IMR-90 (cell line): Measurements from ENCODE around the gene ZMIZ1. TPM values are rescaled to one million over a fixed set of nuclear protein-coding genes. Genes with fewer than 3 reads are reported as not detected.

ENCODE experiments used
- ATAC-seq: fragments of 200-7000 bp; cut with Tn5 transposase; 2 replicates; pipeline ENCODE4 v1.9.1; 2020; ENCODE audit warnings: low read depth, mild to moderate bottlenecking, moderate library complexity
- BruUV-seq: library from RNA; stranded (reverse); fragments of 400-500 nt; replicated peaks from 2 replicates; lab custom pipeline; 2021; lab: Mats Ljungman, UMichigan
- CTCF ChIA-PET: fragments of 300-600 bp; formaldehyde crosslinking; extraction: SDS; loops from one replicate; lab custom pipeline; 2021; ENCODE audit warnings: antibody characterized with exemption; lab: Yijun Ruan, JAX
- POLR2A ChIA-PET: fragments of 300-600 bp; sonication (Branson Sonifier 250); formaldehyde crosslinking; loops from one replicate; lab custom pipeline; 2022; ENCODE audit warnings: antibody characterized with exemption; ENCODE audit not compliant: unreplicated experiment; lab: Charles Lee
- DNase-seq: peaks from one replicate; pipeline ENCODE4 v3.0.0; 2013
- H2AFZ ChIP-seq: replicated peaks from 2 replicates; pipeline ENCODE3; 2013; ENCODE audit warnings: low read length, mild to moderate bottlenecking; ENCODE audit not compliant: poor library complexity
- H2AK5ac ChIP-seq: 2 replicates; pipeline ENCODE4 v1.6.1; 2013; ENCODE audit warnings: low read depth, low read length, inconsistent platforms
- H2AK9ac ChIP-seq: replicated peaks from 2 replicates; pipeline ENCODE3; 2013; ENCODE audit warnings: mild to moderate bottlenecking, low read depth, low read length, moderate library complexity; ENCODE audit not compliant: poor library complexity
- H2BK120ac ChIP-seq: 2 replicates; pipeline ENCODE4 v1.6.1; 2013; ENCODE audit warnings: low read depth, low read length, inconsistent platforms
- H2BK15ac ChIP-seq: 3 replicates; pipeline ENCODE4 v1.6.1; 2013; ENCODE audit warnings: low read depth, low read length, inconsistent platforms
- H2BK20ac ChIP-seq: 2 replicates; pipeline ENCODE4 v1.6.1; 2013; ENCODE audit warnings: low read depth, mild to moderate bottlenecking, inconsistent platforms, low read length, moderate library complexity
- H2BK5ac ChIP-seq: 2 replicates; pipeline ENCODE4 v1.6.1; 2013; ENCODE audit warnings: mild to moderate bottlenecking, low read depth, low read length, inconsistent platforms; ENCODE audit not compliant: poor library complexity, severe bottlenecking
- H3K14ac ChIP-seq: replicated peaks from 2 replicates; pipeline ENCODE4 v1.6.1; 2013; ENCODE audit warnings: low read depth, low read length, inconsistent platforms
- H3K18ac ChIP-seq: 2 replicates; pipeline ENCODE4 v1.6.1; 2013; ENCODE audit warnings: low read depth, low read length, control low read depth
- H3K23ac ChIP-seq: 2 replicates; pipeline ENCODE4 v1.6.1; 2013; ENCODE audit warnings: low read depth, low read length, inconsistent platforms
- H3K27ac ChIP-seq: 2 replicates; pipeline ENCODE4 v1.5.1; 2013; ENCODE audit warnings: mild to moderate bottlenecking, control low read depth, low read length; ENCODE audit not compliant: insufficient read depth
- H3K27me3 ChIP-seq: 2 replicates; pipeline ENCODE4 v1.6.1; 2013; ENCODE audit warnings: low read length; ENCODE audit not compliant: control insufficient read depth, insufficient read depth
- H3K36me3 ChIP-seq: 2 replicates; pipeline ENCODE4 v1.6.1; 2013; ENCODE audit warnings: low read length, mixed read lengths; ENCODE audit not compliant: control insufficient read depth, insufficient read depth
- H3K4ac ChIP-seq: 2 replicates; pipeline ENCODE4 v1.6.1; 2013; ENCODE audit warnings: low read depth, low read length, inconsistent platforms
- H3K4me1 ChIP-seq: 2 replicates; pipeline ENCODE4 v1.6.1; 2013; ENCODE audit warnings: low read length, mixed read lengths; ENCODE audit not compliant: control insufficient read depth, insufficient read depth
- H3K4me2 ChIP-seq: 2 replicates; pipeline ENCODE4 v1.6.1; 2013; ENCODE audit warnings: low read depth, mild to moderate bottlenecking, control low read depth, low read length, moderate library complexity
- H3K4me3 ChIP-seq: 2 replicates; pipeline ENCODE4 v1.5.1; 2013; ENCODE audit warnings: low read depth, mild to moderate bottlenecking, control low read depth, low read length, moderate library complexity; ENCODE audit not compliant: insufficient read depth
- H3K56ac ChIP-seq: 2 replicates; pipeline ENCODE4 v1.6.1; 2013; ENCODE audit warnings: low read length, inconsistent platforms; ENCODE audit not compliant: insufficient read depth; ENCODE audit errors: extremely low read depth
- H3K79me1 ChIP-seq, 2 experiments: 2 replicates each; pipeline ENCODE4 v1.6.1; 2013; ENCODE audit warnings: low read length in 2 of 2, inconsistent platforms in 1 of 2, low read depth in 1 of 2
- H3K9ac ChIP-seq: 2 replicates; pipeline ENCODE4 v1.6.1; 2013; ENCODE audit warnings: low read depth, low read length, control low read depth
- H3K9me1 ChIP-seq: 2 replicates; pipeline ENCODE4 v1.6.1; 2013; ENCODE audit warnings: low read length, inconsistent platforms; ENCODE audit not compliant: insufficient read depth
- H3K9me3 ChIP-seq: 2 replicates; pipeline ENCODE4 v1.6.1; 2013; ENCODE audit warnings: low read length; ENCODE audit not compliant: control insufficient read depth, insufficient read depth
- H4K20me1 ChIP-seq: 2 replicates; pipeline ENCODE4 v1.6.1; 2013; ENCODE audit warnings: low read length, inconsistent platforms; ENCODE audit not compliant: insufficient read depth
- H4K5ac ChIP-seq: 2 replicates; pipeline ENCODE4 v1.6.1; 2013; ENCODE audit warnings: mild to moderate bottlenecking, low read depth, low read length, control low read depth
- H4K8ac ChIP-seq, 2 experiments: 2 replicates each; pipeline ENCODE4 v1.6.1; 2013; ENCODE audit warnings: low read depth in 2 of 2, low read length in 2 of 2, control low read depth in 1 of 2, inconsistent platforms in 1 of 2
- H4K91ac ChIP-seq: 2 replicates; pipeline ENCODE4 v1.6.1; 2013; ENCODE audit warnings: low read depth, low read length, inconsistent platforms; ENCODE audit not compliant: insufficient read depth
- CEBPB ChIP-seq: IDR thresholded peaks from 2 replicates; pipeline ENCODE4 v1.6.1; 2012; ENCODE audit warnings: low read depth, low read length, improper control_type of control experiment
- CHD1 ChIP-seq: IDR thresholded peaks from 2 replicates; pipeline ENCODE4 v1.6.1; 2012; ENCODE audit warnings: low read depth, low read length, improper control_type of control experiment
- ELK1 ChIP-seq: fragments of 150-350 bp; IDR thresholded peaks from 2 replicates; pipeline ENCODE4 v1.6.1; 2016; ENCODE audit warnings: low read depth, mild to moderate bottlenecking, low read length, moderate library complexity, borderline replicate concordance
- RFX5 ChIP-seq: IDR thresholded peaks from 2 replicates; pipeline ENCODE4 v1.8.0; 2012; ENCODE audit warnings: low read depth, mild to moderate bottlenecking, low read length, moderate library complexity
- SMC3 ChIP-seq: fragments of 150-350 bp; IDR thresholded peaks from 2 replicates; pipeline ENCODE4 v1.6.1; 2016; ENCODE audit warnings: low read depth, mild to moderate bottlenecking, antibody characterized with exemption, low read length, moderate library complexity
- WGBS, 2 experiments: methylation state at CpG; one replicate each; pipeline versions ENCODE4 v1.1.5 to v1.1.7; 2013; ENCODE audit warnings: missing lambda C conversion rate in 2 of 2; ENCODE audit not compliant: insufficient read length in 1 of 2; ENCODE audit errors: extremely low coverage in 2 of 2; 5-methylcytosine and 5-hydroxymethylcytosine counted together
- dilution Hi-C: fragments of 300-500 bp; cut with HindIII; formaldehyde crosslinking; loops from one replicate; pipeline ENCODE4 v1.14.3; 2018; ENCODE audit warnings: low sequenced_read_pairs; ENCODE audit not compliant: unreplicated experiment
- in situ Hi-C: fragments of 300-500 bp; cut with MboI; formaldehyde crosslinking; loops from 3 replicates; pipeline ENCODE4 v1.14.3; 2019; ENCODE audit warnings: low sequenced_read_pairs, inconsistent platforms, mixed read lengths
- intact Hi-C: fragments of 100-400 bp; cut with micrococcal nuclease; formaldehyde crosslinking; loops from 2 replicates; pipeline ENCODE4 v1.10.0; 2022
- polyA plus RNA-seq, 3 experiments: library from polyadenylated mRNA; depleted of rRNA; stranded (reverse); fragments of >200 nt; gene quantifications; 2 replicates each; pipeline ENCODE4 v1.2.3, GENCODE V29; 2012; ENCODE audit warnings: low replicate concordance in 1 of 3
- total RNA-seq: library from RNA; depleted of rRNA; stranded (reverse); fragments of >200 nt; gene quantifications from 2 replicates; pipeline ENCODE4 v1.2.3, GENCODE V29; 2012

The ZMIZ1 gene
- total and polyA plus RNA-seq, 2 of the 4 experiments (the other 2 are of a cell fraction) = 6.6 to 48.7 TPM

DNA sequence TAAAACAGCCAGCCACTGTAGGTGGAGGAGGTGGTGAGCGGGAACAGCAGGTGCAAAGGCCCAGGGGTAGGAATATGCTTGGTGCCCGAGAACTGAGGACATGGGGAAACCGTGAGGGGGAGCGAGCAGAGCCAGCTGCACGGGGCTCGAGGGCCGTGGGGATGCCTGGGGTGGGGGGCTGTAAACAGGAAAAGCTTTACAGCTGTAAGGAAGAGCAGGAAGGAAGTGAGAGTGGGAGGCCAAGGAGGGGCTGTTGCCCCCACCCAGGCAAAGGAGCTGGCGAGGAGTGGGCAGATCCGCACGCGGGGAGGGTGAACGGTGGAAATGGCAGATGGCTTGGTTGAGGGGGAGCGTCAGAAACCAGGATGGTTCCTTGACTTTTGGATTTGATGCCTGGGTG is 34.4 kb downstream of the ZMIZ1 start:
- TF ChIP-seq RFX5 (no peak), CHD1 (no peak), ELK1 (no peak), SMC3 (no peak), CEBPB (no peak)
- 83% methylated on average over 8 of the region's 13 CpGs; no CpG with 5 or more reads in 1 of the 2 experiments for WGBS, 2 experiments
- no peak overlapping the region for H3K4ac ChIP-seq
- H3K18ac ChIP-seq = no peak overlapping the region
- no peak overlapping the region for H2BK15ac ChIP-seq
- H3K4me2 ChIP-seq = no peak overlapping the region
- H3K9me3 ChIP-seq = no peaks in the 10 kb centered on the region
- H2AK9ac ChIP-seq = no peak overlapping the region
- ATAC-seq = no peak
- no peak overlapping the region for H3K23ac ChIP-seq
- intact Hi-C loops (no loop called here), in situ Hi-C loops (no loop called here), dilution Hi-C loops (no loop called here)
- H3K79me1 ChIP-seq = peaks cover 4 to 99% of the 10 kb centered on the region in 2 experiments
- H2BK5ac ChIP-seq = no peak overlapping the region
- no peak overlapping the region for H3K56ac ChIP-seq
- no peak overlapping the region for H2BK20ac ChIP-seq
- H2AK5ac ChIP-seq = no peak overlapping the region
- peaks cover 100% of the 10 kb centered on the region for H4K20me1 ChIP-seq
- no peak overlapping the region for H3K4me3 ChIP-seq
- no peak overlapping the region for H4K5ac ChIP-seq
- no peak overlapping the region for H2BK120ac ChIP-seq
- no peaks in the 10 kb centered on the region for H3K27me3 ChIP-seq
- POLR2A ChIA-PET = no interaction called here
- no TSS peak for BruUV-seq
- no peak overlapping the region for H3K27ac ChIP-seq
- H3K36me3 ChIP-seq = peaks cover 3% of the 10 kb centered on the region
- H3K9me1 ChIP-seq = peaks cover 84% of the 10 kb centered on the region
- no peak for DNase-seq
- H4K91ac ChIP-seq = no peak overlapping the region
- no peak overlapping the region for H3K9ac ChIP-seq
- no peak overlapping the region for H2AFZ ChIP-seq
- CTCF ChIA-PET = no interaction called here
- no peak overlapping the region for H3K14ac ChIP-seq
- peaks cover 70% of the 10 kb centered on the region for H3K4me1 ChIP-seq
- H4K8ac ChIP-seq = no peak overlapping the region
